ENCODE measurements around the gene MYD88. TPM values are rescaled to one million over a fixed set of nuclear protein-coding genes. Genes with fewer than 3 reads are reported as not detected.
A peak's percentile ranks its signal among the peaks of the same experiment; 100 is the strongest.

The MYD88 gene
- total RNA-seq (10 to 100 TPM in 3 of 6 donors, 1 to 10 TPM in 3; 7.2 to 20.2 (median 9.9) TPM), polyA plus RNA-seq (10 to 100 TPM in 1 of 2 donors, 1 to 10 TPM in 1; 8.2 to 14.2 TPM)

- intact Hi-C loops (cut with DNase I), result no loop called here
- Histone ChIP-seq H3K36me3 (peaks cover 0 to 8% (median 7%) of the 10 kb centered on the region in 3 donors), H3K27ac (peak within 1 kb of the TSS; percentile 83 to 96 (median 94)), H3K27me3 (no peaks in the 10 kb centered on the region), H3K4me1 (peaks cover 23 to 38% (median 27%) of the 10 kb centered on the region in 3 donors), H3K4me3 (peak within 1 kb of the TSS; percentile 53 to 93 (median 84)), H3K9me3 (no peaks in the 10 kb centered on the region)
- DNase-seq, result peak; percentile 62 to 88 (median 76)
- FAIRE-seq, result no peak
- WGBS, 2 donors, result 2% methylated on average over 65 of the region's 65 CpGs
- no peak for TF ChIP-seq CTCF (IDR thresholded peaks at IDR 0.05)
- ATAC-seq, result peak; percentile 22 to 69 (median 51)
Observed at GRCh38 chr3:38138349-38139190, at the start of gene MYD88. Gene MYD88 (plus strand): TSS chr3:38138661. CDS start chr3:38138701, 40 bp downstream.

GRCh38 chr3:38089163-38089562, 49.3 kb upstream of the MYD88 start:
- H3K4me1 ChIP-seq, result no peaks in the 10 kb centered on the region
- no peaks in the 10 kb centered on the region for H3K9me3 ChIP-seq
- no peak overlapping the region for H3K4me3 ChIP-seq
- H3K27me3 ChIP-seq, result no peaks in the 10 kb centered on the region
- intact Hi-C loops (cut with DNase I), result no loop called here
- 65 to 69% methylated on average over 2 of the region's 2 CpGs for WGBS, 2 donors
- no peaks in the 10 kb centered on the region for H3K36me3 ChIP-seq
- TF ChIP-seq CTCF (IDR thresholded peaks at IDR 0.05), result no peak
- H3K27ac ChIP-seq, result no peak overlapping the region
- ATAC-seq, result no peak
- DNase-seq, result no peak
- FAIRE-seq, result no peak

GRCh38 chr3:38090453-38090852, 48.0 kb upstream of the MYD88 start:
- Histone ChIP-seq H3K4me1 (no peaks in the 10 kb centered on the region), H3K4me3 (no peak overlapping the region), H3K36me3 (no peaks in the 10 kb centered on the region), H3K9me3 (no peaks in the 10 kb centered on the region), H3K27ac (no peak overlapping the region), H3K27me3 (no peaks in the 10 kb centered on the region)
- intact Hi-C loops (cut with DNase I), result no loop called here
- ATAC-seq (no peak), FAIRE-seq (no peak), DNase-seq (no peak)
- TF ChIP-seq CTCF (IDR thresholded peaks at IDR 0.05), result no peak
- 76 to 80% methylated on average over 3 of the region's 3 CpGs for WGBS, 2 donors

DNA sequence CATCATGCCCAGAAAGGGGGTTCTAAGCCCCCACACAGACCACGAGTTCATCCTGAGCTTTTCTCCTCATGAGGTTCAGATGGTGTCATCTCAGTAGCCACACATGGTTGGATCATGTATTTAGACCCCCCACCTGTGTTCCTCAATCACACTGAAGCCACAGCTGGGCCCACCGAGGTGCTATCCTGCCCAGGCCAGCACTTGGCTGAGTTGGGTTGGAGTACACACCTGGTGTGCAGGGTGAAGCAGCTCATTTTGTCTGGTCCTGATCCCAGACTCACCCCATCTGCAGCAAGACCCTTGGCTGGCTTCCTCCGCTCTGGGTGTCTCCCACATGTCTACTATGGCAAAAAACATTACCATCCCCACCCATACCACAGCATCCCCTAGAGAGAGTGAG, 43.5 kb upstream of the MYD88 start:
- intact Hi-C loops (cut with DNase I), result no loop called here
- no peaks in the 10 kb centered on the region for H3K4me1 ChIP-seq
- no peak for TF ChIP-seq CTCF (IDR thresholded peaks at IDR 0.05)

More for the DNA sequence above, 43.5 kb upstream of the MYD88 start:
- Histone ChIP-seq H3K9me3 (no peaks in the 10 kb centered on the region), H3K27me3 (no peaks in the 10 kb centered on the region), H3K4me3 (no peak overlapping the region), H3K27ac (no peak overlapping the region), H3K36me3 (no peaks in the 10 kb centered on the region)
- ATAC-seq, result no peak
- 76 to 92% methylated on average over 3 of the region's 3 CpGs for WGBS, 2 donors
- no peak for FAIRE-seq
- no peak for DNase-seq
